Neutrophil (primary cell): ENCODE results near the gene ARID3B.
"Not testable (repeated sequence)": the region's sequence is repeated elsewhere in the genome, so short reads cannot be mapped to it uniquely, and the experiment has no call there.

Source experiments
- H3K27ac ChIP-seq: fragments of 200-600 bp; sonication (generic); 2 replicates; pipeline ENCODE4 v1.5.1; 2016; ENCODE audit warnings: mild to moderate bottlenecking, moderate library complexity
- H3K27me3 ChIP-seq: fragments of 200-600 bp; sonication (generic); 2 replicates; pipeline ENCODE4 v1.6.0; 2016; ENCODE audit warnings: mild to moderate bottlenecking
- H3K36me3 ChIP-seq: fragments of 200-600 bp; sonication (generic); 2 replicates; pipeline ENCODE4 v1.5.1; 2017
- H3K4me1 ChIP-seq, 2 experiments: fragments of 200-600 bp in 1 of 2; sonication (generic) in 1 of 2; 1 replicate in 1 of 2; 2 replicates in 1 of 2; pipeline versions ENCODE4 v1.5.1 to v1.6.1; 2013 to 2016; ENCODE audit warnings: low read depth in 1 of 2, low read length in 1 of 2, mild to moderate bottlenecking in 1 of 2, moderate library complexity in 1 of 2; ENCODE audit not compliant: control insufficient read depth in 1 of 2, insufficient read depth in 1 of 2
- H3K4me3 ChIP-seq, 2 experiments: fragments of 200-600 bp in 1 of 2; sonication (generic) in 1 of 2; 1 replicate in 1 of 2; 2 replicates in 1 of 2; pipeline ENCODE4 v1.5.1; 2013 to 2016; ENCODE audit warnings: low read depth in 1 of 2, low read length in 1 of 2, mild to moderate bottlenecking in 1 of 2, moderate library complexity in 1 of 2
- H3K9me3 ChIP-seq: fragments of 200-600 bp; sonication (generic); 2 replicates; pipeline ENCODE4 v1.5.1; 2016
- CTCF ChIP-seq: fragments of 200-600 bp; sonication (generic); IDR thresholded peaks from 2 replicates; pipeline ENCODE4 v1.5.1; 2016; ENCODE audit warnings: antibody characterized with exemption

Gene ARID3B

DNA sequence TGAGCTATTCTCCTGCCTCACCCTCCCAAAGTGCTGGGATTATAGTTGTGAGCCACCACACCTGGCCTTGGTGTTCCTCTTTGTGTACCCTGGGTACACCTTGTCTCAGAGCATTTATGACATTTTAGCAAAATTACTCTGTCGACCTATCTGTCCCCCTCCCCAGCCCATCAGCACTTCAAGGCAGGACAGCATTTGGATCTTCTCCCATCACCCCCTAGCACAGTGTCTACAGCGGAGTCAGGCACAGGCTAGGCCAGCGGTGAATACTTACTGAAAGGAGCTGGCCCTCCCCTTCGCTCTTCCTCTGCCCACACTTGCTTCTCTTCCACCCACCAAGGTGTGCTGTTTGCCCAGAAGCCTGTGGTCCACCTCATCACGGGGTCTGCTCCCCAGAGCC is 54.3 kb downstream of the ARID3B start:
- Histone ChIP-seq H3K27ac (no peak overlapping the region), H3K36me3 (peaks cover 72% of the 10 kb centered on the region), H3K27me3 (no peaks in the 10 kb centered on the region), H3K4me1 (peaks cover 7 to 13% of the 10 kb centered on the region in 2 experiments), H3K4me3 (no peak overlapping the region), H3K9me3 (no peaks in the 10 kb centered on the region)
- no peak for TF ChIP-seq CTCF

DNA sequence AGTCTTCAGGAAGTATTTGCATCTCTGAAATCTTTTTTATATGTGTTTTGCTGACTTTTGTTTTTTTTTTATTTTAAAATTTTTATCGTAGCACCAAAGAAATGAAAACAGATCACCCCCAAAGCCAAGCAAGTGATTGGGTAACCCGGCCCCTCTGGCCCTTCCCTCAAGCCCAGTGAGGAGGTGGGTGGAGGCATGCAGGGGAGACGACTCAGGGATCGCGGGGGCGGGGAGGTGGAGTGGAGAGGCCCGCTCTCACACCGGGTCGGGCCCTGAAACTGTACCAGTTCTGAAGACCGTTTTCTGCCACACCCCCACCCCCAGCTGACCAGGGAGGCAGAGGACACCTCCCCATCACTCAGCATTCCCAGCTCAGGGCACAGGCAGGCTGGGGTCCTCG is 55.7 kb downstream of the ARID3B start:
- H3K9me3 ChIP-seq, H3K27me3 ChIP-seq, H3K4me3 ChIP-seq, H3K27ac ChIP-seq: not testable (repeated sequence)
- H3K36me3 ChIP-seq: peaks cover 57% of the 10 kb centered on the region
- peaks cover 7 to 13% of the 10 kb centered on the region in 2 experiments for H3K4me1 ChIP-seq

DNA sequence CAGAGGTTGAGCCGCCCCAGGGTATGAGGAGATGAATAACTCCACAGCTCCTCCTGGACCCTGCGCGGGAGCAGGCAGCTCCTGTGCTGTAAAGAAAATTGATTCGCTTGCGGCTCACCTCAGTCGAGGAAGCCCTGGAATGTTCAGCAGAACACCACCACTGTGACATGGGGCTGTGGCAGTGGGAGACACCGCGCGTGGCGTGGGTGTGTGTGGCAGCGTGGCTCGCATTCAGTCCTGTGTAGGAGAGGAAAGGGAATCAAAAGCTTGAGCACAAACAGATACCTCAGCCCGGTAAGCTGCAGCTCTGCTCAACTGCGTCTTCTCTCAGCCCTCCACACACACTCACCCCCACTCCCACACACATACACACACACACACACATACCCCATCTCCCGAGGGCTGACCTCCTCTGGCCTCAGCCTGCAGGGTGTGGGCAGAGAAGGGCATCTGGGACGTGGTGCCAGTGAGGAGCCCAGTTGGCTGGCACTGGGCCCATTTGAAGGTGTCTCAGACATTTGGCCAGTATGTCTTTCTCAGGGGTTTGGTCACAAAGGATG is 56.2 kb downstream of the ARID3B start:
- not testable (repeated sequence) for H3K9me3 ChIP-seq, H3K4me3 ChIP-seq, H3K27ac ChIP-seq, H3K27me3 ChIP-seq
- Histone ChIP-seq H3K4me1 (peaks cover 7 to 13% of the 10 kb centered on the region in 2 experiments), H3K36me3 (peaks cover 52% of the 10 kb centered on the region)

DNA sequence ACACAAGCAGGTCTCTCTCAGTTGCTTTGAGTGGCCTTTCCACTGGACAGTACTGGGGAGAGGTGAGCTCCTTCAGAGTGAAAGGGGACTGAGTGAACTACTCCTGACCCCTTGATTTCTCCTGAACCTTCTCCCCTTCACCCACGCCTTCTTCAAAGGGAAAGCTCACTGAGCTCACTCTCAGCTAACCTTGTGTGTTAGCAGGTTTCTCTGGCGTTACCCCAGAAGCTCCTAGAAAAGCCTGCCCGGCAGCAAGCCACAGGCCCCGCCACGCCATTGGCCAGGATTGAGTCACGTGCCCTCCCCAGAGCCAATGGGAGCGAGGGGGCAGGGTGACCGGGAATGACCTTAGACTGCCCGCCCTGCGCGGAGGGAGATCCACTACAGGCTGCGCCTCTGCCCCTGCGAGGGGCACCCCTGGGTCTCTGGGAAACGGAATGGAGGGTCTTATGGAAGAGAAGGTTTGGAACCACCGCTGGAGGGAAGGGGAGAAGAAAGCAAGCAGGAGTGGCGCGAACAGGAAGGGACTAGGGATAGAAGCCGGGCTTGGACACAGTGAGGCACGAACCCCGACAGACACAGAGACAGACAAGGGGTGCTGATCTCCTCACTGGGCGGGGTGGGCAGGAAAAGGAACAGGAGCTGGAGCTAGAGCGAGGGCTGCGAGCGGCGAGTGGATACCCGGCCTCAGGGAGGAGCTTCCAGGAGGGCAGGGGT is 57.3 kb downstream of the ARID3B start:
- peak overlapping the region; percentile 66 to 70 for H3K4me3 ChIP-seq
- peak; percentile 9 for TF ChIP-seq CTCF
- peaks cover 42% of the 10 kb centered on the region for H3K36me3 ChIP-seq
- no peaks in the 10 kb centered on the region for H3K9me3 ChIP-seq
- peaks cover 7 to 13% of the 10 kb centered on the region in 2 experiments for H3K4me1 ChIP-seq
- peak overlapping the region; percentile 73 for H3K27ac ChIP-seq
- H3K27me3 ChIP-seq: no peaks in the 10 kb centered on the region

DNA sequence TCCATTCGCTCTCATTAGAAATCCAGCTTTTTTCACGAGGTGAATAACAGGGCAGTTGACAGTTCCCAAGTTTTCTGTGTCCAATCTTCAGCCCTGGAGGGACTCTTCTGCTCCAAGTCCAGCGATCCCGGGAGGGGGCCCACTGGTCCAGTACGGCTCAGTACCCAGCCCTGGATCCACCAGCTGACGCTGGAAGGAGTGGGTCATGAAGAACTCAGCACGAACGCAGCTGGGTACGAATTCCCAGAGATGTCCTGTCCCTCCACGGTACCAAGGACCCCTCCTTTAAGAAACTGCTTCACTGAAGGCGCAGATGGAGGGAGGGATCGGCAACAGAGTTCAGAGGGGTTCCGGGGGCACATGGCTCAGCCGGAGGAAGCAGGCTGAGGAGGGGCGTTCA is 58.1 kb downstream of the ARID3B start:
- peak overlapping the region; percentile 73 for H3K27ac ChIP-seq
- no peaks in the 10 kb centered on the region for H3K27me3 ChIP-seq
- H3K9me3 ChIP-seq: no peaks in the 10 kb centered on the region
- H3K4me3 ChIP-seq: peak overlapping the region; percentile 66 to 70
- peaks cover 33% of the 10 kb centered on the region for H3K36me3 ChIP-seq
- TF ChIP-seq CTCF: no peak
- peaks cover 7 to 13% of the 10 kb centered on the region in 2 experiments for H3K4me1 ChIP-seq

- no peaks in the 10 kb centered on the region for H3K27me3 ChIP-seq
- H3K36me3 ChIP-seq: no peaks in the 10 kb centered on the region
- TF ChIP-seq CTCF: no peak
- no peaks in the 10 kb centered on the region for H3K9me3 ChIP-seq
- H3K4me1 ChIP-seq: peaks cover 7 to 10% of the 10 kb centered on the region in 2 experiments
- no peak overlapping the region for H3K27ac ChIP-seq
- no peak overlapping the region for H3K4me3 ChIP-seq
Observed at GRCh38 chr15:74603026-74603788, 62.2 kb downstream of the ARID3B start.
